A204.1 (cell line): ENCODE data around the gene DMAC2L.
"Not testable (repeated sequence)": the region's sequence is repeated elsewhere in the genome, so short reads cannot be mapped to it uniquely, and the experiment has no call there.

ENCODE experiments used
- FAIRE-seq: peaks from 2 replicates; lab custom pipeline; 2012; peaks lifted over from hg19 to GRCh38; lab: Jason Lieb, UNC

The DMAC2L gene

GRCh38 chr14:50357124-50357523 lies 45.0 kb downstream of the DMAC2L start:
- no peak for FAIRE-seq

GRCh38 chr14:50357753-50358395 lies 45.8 kb downstream of the DMAC2L start:
- no peak for FAIRE-seq

- no peak for FAIRE-seq
These were observed 47.5 kb downstream of the DMAC2L start for GRCh38 chr14:50359631-50360030.

- no peak for FAIRE-seq
These were observed 48.0 kb downstream of the DMAC2L start for GRCh38 chr14:50360093-50360492.

- FAIRE-seq: no peak
These were observed 48.7 kb downstream of the DMAC2L start for GRCh38 chr14:50360851-50361250.

GRCh38 chr14:50361473-50362403 lies 49.6 kb downstream of the DMAC2L start:
- FAIRE-seq: not testable (repeated sequence)

- FAIRE-seq: no peak
These were observed 50.9 kb downstream of the DMAC2L start for GRCh38 chr14:50362764-50363713.

- no peak for FAIRE-seq
These were observed 51.6 kb downstream of the DMAC2L start for GRCh38 chr14:50363714-50364111.

GRCh38 chr14:50364792-50365191 lies 52.7 kb downstream of the DMAC2L start:
- no peak for FAIRE-seq

GRCh38 chr14:50365572-50365971 lies 53.4 kb downstream of the DMAC2L start:
- FAIRE-seq: not testable (repeated sequence)

GRCh38 chr14:50366115-50366514 lies 54.0 kb downstream of the DMAC2L start:
- no peak for FAIRE-seq

GRCh38 chr14:50366589-50366988 lies 54.5 kb downstream of the DMAC2L start:
- no peak for FAIRE-seq

GRCh38 chr14:50371546-50371945 lies 59.4 kb downstream of the DMAC2L start:
- no peak for FAIRE-seq

- no peak for FAIRE-seq
These were observed 61.8 kb downstream of the DMAC2L start for GRCh38 chr14:50373959-50374358.

- FAIRE-seq: no peak
These were observed 63.6 kb downstream of the DMAC2L start for GRCh38 chr14:50375760-50376159.
